K562 (cell line): ENCODE measurements around the gene SIGLEC6. TPM values are rescaled to one million over a fixed set of nuclear protein-coding genes. Genes with fewer than 3 reads are reported as not detected.

ENCODE experiments used
- ARID3A ChIP-seq: IDR thresholded peaks from 2 replicates; pipeline ENCODE4 v1.6.1; 2012; ENCODE audit warnings: low read depth, low read length, improper control_type of control experiment, borderline replicate concordance
- BMI1 ChIP-seq: fragments of 150-350 bp; IDR thresholded peaks from 2 replicates; pipeline ENCODE4 v1.6.1; 2014; ENCODE audit warnings: low read length
- CBFA2T2 ChIP-seq: fragments of 450-650 bp; conservative IDR thresholded peaks from 2 replicates; pipeline ENCODE4 v1.6.1; 2017; ENCODE audit warnings: mild to moderate bottlenecking
- CC2D1A ChIP-seq: fragments of 450-650 bp; IDR thresholded peaks from 2 replicates; pipeline ENCODE4 v1.6.1; 2017; ENCODE audit warnings: mild to moderate bottlenecking
- COPS2 ChIP-seq: fragments of 450-650 bp; conservative IDR thresholded peaks from 2 replicates; pipeline ENCODE4 v1.6.1; 2016; ENCODE audit warnings: mild to moderate bottlenecking, moderate library complexity
- ELF1 ChIP-seq: fragments of 200-800 bp; sonication (Bioruptor generic); IDR thresholded peaks from 2 replicates; pipeline ENCODE4 v1.6.1; 2016; ENCODE audit warnings: missing genetic modification characterization, missing compliant biosample characterization
- FOSL1 ChIP-seq: fragments of 200-800 bp; sonication (Bioruptor generic); conservative IDR thresholded peaks from 2 replicates; pipeline ENCODE4 v1.6.1; 2016; ENCODE audit warnings: missing genetic modification characterization, missing compliant biosample characterization
- KHSRP ChIP-seq: fragments of 450-650 bp; IDR thresholded peaks from 2 replicates; pipeline ENCODE4 v1.6.1; 2017
- MAFG ChIP-seq: fragments of 450-650 bp; conservative IDR thresholded peaks from 2 replicates; pipeline ENCODE4 v1.6.1; 2016; ENCODE audit warnings: missing genetic modification characterization, missing compliant biosample characterization
- MECOM ChIP-seq: fragments of 250-450 bp; sonication (Bioruptor Pico); IDR thresholded peaks from 2 replicates; pipeline ENCODE4 v1.8.0; 2022; ENCODE audit warnings: inconsistent platforms
- MEIS2 ChIP-seq: fragments of 450-650 bp; IDR thresholded peaks from 2 replicates; pipeline ENCODE4 v1.6.1; 2014; ENCODE audit warnings: mild to moderate bottlenecking; ENCODE audit not compliant: partially characterized antibody
- MXI1 ChIP-seq: IDR thresholded peaks from 2 replicates; pipeline ENCODE4 v1.6.1; 2011; ENCODE audit warnings: low read depth, mild to moderate bottlenecking, improper control_type of control experiment, low read length
- NCOR1 ChIP-seq: fragments of 450-650 bp; IDR thresholded peaks from 2 replicates; pipeline ENCODE4 v1.6.1; 2016; ENCODE audit warnings: mild to moderate bottlenecking, moderate library complexity
- PHB ChIP-seq: fragments of 250-450 bp; sonication (Bioruptor Pico); IDR thresholded peaks from 2 replicates; pipeline ENCODE4 v1.5.0; 2021
- SETDB1 ChIP-seq: IDR thresholded peaks from one replicate; pipeline ENCODE4 v1.6.1; 2012; ENCODE audit warnings: low read length, control low read depth, inconsistent platforms
- ZBTB17 ChIP-seq: fragments of 450-650 bp; formaldehyde crosslinking; IDR thresholded peaks from 2 replicates; pipeline ENCODE4 v1.4.0; 2020; ENCODE audit warnings: mild to moderate bottlenecking
- ZNF24 ChIP-seq: fragments of 450-650 bp; IDR thresholded peaks from 2 replicates; pipeline ENCODE4 v1.6.1; 2016
- ZNF280B ChIP-seq: fragments of 250-450 bp; sonication (Bioruptor Pico); IDR thresholded peaks from 2 replicates; pipeline ENCODE4 v1.5.1; 2021; ENCODE audit warnings: mild to moderate bottlenecking
- ZNF592 ChIP-seq: fragments of 450-650 bp; IDR thresholded peaks from 2 replicates; pipeline ENCODE4 v1.6.1; 2017; ENCODE audit warnings: antibody characterized with exemption, mild to moderate bottlenecking
- polyA plus RNA-seq, 8 experiments: library from polyadenylated mRNA; depleted of rRNA in 4 of 8; stranded (reverse) in 5 of 8; unstranded in 3 of 8; fragments of >200 nt; fragmentation: Nextera tagmentation in 2 of 8; fragmentation: Illumina TruSeq in 1 of 8; extraction: Ambion mirVana in 2 of 8; extraction: Trizol in 1 of 8; gene quantifications; 2 replicates each; pipeline versions ENCODE4 v1.2.1 to v1.2.3, GENCODE V29; 2011 to 2014; ENCODE audit warnings: inconsistent platforms in 1 of 8, missing spikeins in 1 of 8
- total RNA-seq, 7 experiments: library from RNA; depleted of rRNA in 6 of 7; stranded (reverse); fragments of >200 nt in 6 of 7; fragmentation: Illumina TruSeq in 2 of 7; extraction: Trizol in 2 of 7; gene quantifications; 2 replicates each; pipeline versions ENCODE4 v1.2.1 to v1.2.3, GENCODE V29; 2011 to 2021; ENCODE audit warnings: low replicate concordance in 1 of 7
- TF ChIP-seq, protein P1 (sequence below), 2 experiments: fragments of 200-800 bp in 1 of 2; sonication (Bioruptor generic) in 1 of 2; sonication (generic) in 1 of 2; formaldehyde crosslinking in 1 of 2; IDR thresholded peaks in 1 of 2; conservative IDR thresholded peaks in 1 of 2; 2 replicates each; pipeline versions ENCODE4 v1.5.0 to v1.6.1; 2016 to 2020; ENCODE audit warnings: missing compliant biosample characterization in 1 of 2, missing genetic modification characterization in 1 of 2, missing genetic modification reagents in 1 of 2

SIGLEC6 gene
- total and polyA plus RNA-seq, 9 of the 15 experiments (the other 6 are each of a cell fraction or from before 2014, with no cell fraction given), result 0.03 to 17.5 (median 0.71) TPM

DNA sequence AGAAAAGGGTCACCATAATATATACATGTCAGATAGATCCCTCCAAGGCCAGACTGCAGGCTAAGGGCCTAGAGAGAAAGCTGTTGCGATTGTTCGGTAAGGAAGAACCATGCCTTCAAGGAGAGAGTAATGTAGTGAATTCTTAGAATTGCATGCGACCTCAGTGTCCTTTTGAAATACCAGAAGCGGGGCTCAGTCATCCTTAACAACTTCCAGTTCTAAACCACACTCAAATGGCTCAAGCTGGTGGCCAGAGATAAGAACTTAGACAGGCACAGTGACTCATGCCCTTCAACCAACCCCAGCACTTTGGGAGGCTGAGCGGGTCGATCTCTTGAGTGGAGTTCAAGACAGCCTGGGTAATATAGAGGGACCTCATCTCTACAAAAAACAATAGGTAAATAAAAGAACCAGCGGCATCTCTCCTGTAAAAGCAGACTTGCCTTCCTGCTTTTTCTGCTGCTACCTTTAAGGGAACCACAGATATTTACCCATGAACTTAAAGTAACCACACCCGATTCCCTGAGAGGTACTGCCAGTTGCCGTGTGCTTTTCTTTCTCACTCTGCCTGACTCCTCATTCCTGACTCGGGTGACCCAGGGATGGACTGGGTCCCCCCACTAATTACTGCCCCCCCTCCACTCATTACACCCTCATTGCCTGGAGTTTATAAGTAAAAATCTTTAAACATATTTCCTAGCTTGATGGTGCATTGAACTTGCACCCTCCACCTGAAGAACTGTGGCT, 15.4 kb upstream of the SIGLEC6 start (continued):
- TF ChIP-seq ZNF24 (peak; percentile 88), BMI1 (no peak), FOSL1 (peak; percentile 99), ZNF592 (peak; percentile 96), MEIS2 (peak; percentile 91), ZBTB17 (CRISPR knock-in tag) (no peak; the same call in 1 of the 2 replicates), CBFA2T2 (peak; percentile 97), COPS2 (no peak), ARID3A (peak; percentile 42; the same call in 1 of the 2 replicates), MXI1 (peak; percentile 71), NCOR1 (peak; percentile 98), KHSRP (peak; percentile 82; the same call in 1 of the 2 replicates), MAFG (tag) (peak; percentile 77), CC2D1A (peak; percentile 98), SETDB1 (no peak), PHB (no peak), MECOM (CRISPR knock-in tag) (peak; percentile 58; the same call in 1 of the 2 replicates), ELF1 (peak; percentile 66), ZNF280B (no peak)
- TF ChIP-seq, protein P1, sequence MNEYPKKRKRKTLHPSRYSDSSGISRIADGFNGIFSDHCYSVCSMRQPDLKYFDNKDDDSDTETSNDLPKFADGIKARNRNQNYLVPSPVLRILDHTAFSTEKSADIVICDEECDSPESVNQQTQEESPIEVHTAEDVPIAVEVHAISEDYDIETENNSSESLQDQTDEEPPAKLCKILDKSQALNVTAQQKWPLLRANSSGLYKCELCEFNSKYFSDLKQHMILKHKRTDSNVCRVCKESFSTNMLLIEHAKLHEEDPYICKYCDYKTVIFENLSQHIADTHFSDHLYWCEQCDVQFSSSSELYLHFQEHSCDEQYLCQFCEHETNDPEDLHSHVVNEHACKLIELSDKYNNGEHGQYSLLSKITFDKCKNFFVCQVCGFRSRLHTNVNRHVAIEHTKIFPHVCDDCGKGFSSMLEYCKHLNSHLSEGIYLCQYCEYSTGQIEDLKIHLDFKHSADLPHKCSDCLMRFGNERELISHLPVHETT (CRISPR knock-in tag; conservative IDR thresholded peaks at IDR 0.05 in 1 of 2, IDR thresholded peaks at IDR 0.05 in 1 of 2), result peak in 1 of 2 experiments; percentile 91; a peak in 2 of 4 replicates
